GM21381 (cell line): Measurements from ENCODE around the gene ZNF628.
"Not testable (repeated sequence)": the region's sequence is repeated elsewhere in the genome, so short reads cannot be mapped to it uniquely, and the experiment has no call there.

Experiments
- ATAC-seq: cut with Tn5 transposase; IDR thresholded peaks from one replicate; pipeline ENCODE4 v1.9.1; 2021; ENCODE audit warnings: mild to moderate bottlenecking, moderate library complexity; ENCODE audit not compliant: unreplicated experiment

ZNF628 gene

GRCh38 chr19:55494172-55494761 lies 17.9 kb downstream of the ZNF628 start:
- no peak for ATAC-seq

- no peak for ATAC-seq
Measured at GRCh38 chr19:55495646-55496349, 19.4 kb downstream of the ZNF628 start.

- not testable (repeated sequence) for ATAC-seq
Measured at GRCh38 chr19:55496820-55497219, 20.4 kb downstream of the ZNF628 start.

- no peak for ATAC-seq
Measured at GRCh38 chr19:55497763-55498162, 21.3 kb downstream of the ZNF628 start.

- ATAC-seq, result no peak
Measured at GRCh38 chr19:55498246-55498840, 21.9 kb downstream of the ZNF628 start.

GRCh38 chr19:55500368-55500952 lies 24.0 kb downstream of the ZNF628 start:
- ATAC-seq, result no peak

- ATAC-seq, result no peak
Measured at GRCh38 chr19:55502197-55502952, 26.0 kb downstream of the ZNF628 start.

GRCh38 chr19:55503157-55503501 lies 26.7 kb downstream of the ZNF628 start:
- ATAC-seq, result no peak

- ATAC-seq, result peak; percentile 89
Measured at GRCh38 chr19:55503502-55504251, 27.3 kb downstream of the ZNF628 start.

- ATAC-seq, result peak; percentile 15
Measured at GRCh38 chr19:55504252-55504603, 27.8 kb downstream of the ZNF628 start.

- ATAC-seq, result no peak
Measured at GRCh38 chr19:55504981-55505380, 28.6 kb downstream of the ZNF628 start.

GRCh38 chr19:55508120-55508519 lies 31.7 kb downstream of the ZNF628 start:
- no peak for ATAC-seq

- ATAC-seq, result peak; percentile 99
Measured at GRCh38 chr19:55516878-55517620, 40.6 kb downstream of the ZNF628 start.

GRCh38 chr19:55519451-55520311 lies 43.3 kb downstream of the ZNF628 start:
- ATAC-seq, result no peak

GRCh38 chr19:55520691-55521292 lies 44.4 kb downstream of the ZNF628 start:
- no peak for ATAC-seq

GRCh38 chr19:55525289-55526101 lies 49.1 kb downstream of the ZNF628 start:
- no peak for ATAC-seq

GRCh38 chr19:55526216-55527196 lies 50.1 kb downstream of the ZNF628 start:
- no peak for ATAC-seq
